GM12875 (cell line): ENCODE results near the gene DNAH17.

ENCODE experiments used
- H3K4me3 ChIP-seq: one replicate; pipeline ENCODE4 v1.5.1; 2011; ENCODE audit warnings: low read depth, low read length, control low read depth
- CTCF ChIP-seq: IDR thresholded peaks from 2 replicates; pipeline ENCODE4 v1.5.1; 2011; ENCODE audit warnings: low read depth, mild to moderate bottlenecking, control low read depth, inconsistent platforms, low read length, moderate library complexity, borderline replicate concordance; ENCODE audit not compliant: insufficient read depth

DNAH17 gene

GRCh38 chr17:78411241-78411857, 165.8 kb downstream of the DNAH17 start:
- no peak overlapping the region for H3K4me3 ChIP-seq
- TF ChIP-seq CTCF = no peak

- H3K4me3 ChIP-seq = no peak overlapping the region
- no peak for TF ChIP-seq CTCF
Observed at GRCh38 chr17:78409191-78409928, 167.8 kb downstream of the DNAH17 start.

- no peak for TF ChIP-seq CTCF
- no peak overlapping the region for H3K4me3 ChIP-seq
Observed at GRCh38 chr17:78408476-78409050, 168.6 kb downstream of the DNAH17 start.

GRCh38 chr17:78407387-78408000, 169.7 kb downstream of the DNAH17 start:
- TF ChIP-seq CTCF = no peak
- H3K4me3 ChIP-seq = no peak overlapping the region

GRCh38 chr17:78406920-78407319, 170.3 kb downstream of the DNAH17 start:
- no peak for TF ChIP-seq CTCF

GRCh38 chr17:78406396-78406795, 170.8 kb downstream of the DNAH17 start:
- H3K4me3 ChIP-seq = no peak overlapping the region
- TF ChIP-seq CTCF = no peak

More at GRCh38 chr17:78406920-78407319, 170.3 kb downstream of the DNAH17 start:
- H3K4me3 ChIP-seq = no peak overlapping the region
